C4-2B (cell line): ENCODE measurements around the gene ING5.

Experiments used
- H3K27ac ChIP-seq: fragments of 450-650 bp; 2 replicates; pipeline ENCODE4 v1.5.1; 2017
- ZFX ChIP-seq: fragments of 450-650 bp; IDR thresholded peaks from 2 replicates; pipeline ENCODE4 v1.6.1; 2017
- TF ChIP-seq, protein P1 (sequence below): fragments of 450-650 bp; conservative IDR thresholded peaks from 2 replicates; pipeline ENCODE4 v1.5.1; 2017; ENCODE audit warnings: mild to moderate bottlenecking

The ING5 gene

DNA sequence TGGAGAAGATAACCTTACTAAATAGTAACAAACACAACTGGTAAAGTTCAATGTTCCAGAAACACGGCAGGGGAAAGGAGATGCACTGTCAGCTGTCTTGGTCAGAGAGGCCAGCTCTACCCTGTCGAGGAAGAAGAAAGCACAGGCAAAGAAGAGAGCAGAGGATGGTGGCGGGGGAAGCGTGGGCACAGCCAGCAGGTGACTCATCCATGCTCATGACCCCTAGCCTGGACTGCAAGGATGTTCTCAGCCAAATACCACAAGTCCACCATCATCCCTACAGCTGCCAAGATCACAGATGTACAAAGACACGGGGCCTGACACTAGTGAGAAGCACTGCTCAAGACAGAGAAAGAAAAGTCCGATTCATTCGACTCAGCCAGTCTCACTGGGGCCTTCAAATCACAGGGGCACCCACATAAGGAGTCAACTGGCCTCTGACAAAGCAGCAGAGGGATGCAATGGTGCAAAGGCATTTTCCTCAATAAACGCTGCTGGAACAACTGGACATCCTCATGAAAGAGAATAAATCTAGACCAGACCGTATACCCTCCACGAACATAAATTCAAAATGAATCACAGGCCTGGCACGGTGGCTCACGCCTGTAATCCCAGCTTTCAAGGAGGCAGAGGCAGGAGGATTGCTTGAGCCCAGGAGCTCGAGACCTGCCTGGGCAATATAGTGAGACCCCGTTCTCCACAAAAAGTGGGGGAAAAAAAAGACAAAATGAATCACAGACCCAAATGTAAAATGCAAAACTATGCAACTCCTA is 20.8 kb upstream of the ING5 start:
- no peak for TF ChIP-seq ZFX
- TF ChIP-seq, protein P1, sequence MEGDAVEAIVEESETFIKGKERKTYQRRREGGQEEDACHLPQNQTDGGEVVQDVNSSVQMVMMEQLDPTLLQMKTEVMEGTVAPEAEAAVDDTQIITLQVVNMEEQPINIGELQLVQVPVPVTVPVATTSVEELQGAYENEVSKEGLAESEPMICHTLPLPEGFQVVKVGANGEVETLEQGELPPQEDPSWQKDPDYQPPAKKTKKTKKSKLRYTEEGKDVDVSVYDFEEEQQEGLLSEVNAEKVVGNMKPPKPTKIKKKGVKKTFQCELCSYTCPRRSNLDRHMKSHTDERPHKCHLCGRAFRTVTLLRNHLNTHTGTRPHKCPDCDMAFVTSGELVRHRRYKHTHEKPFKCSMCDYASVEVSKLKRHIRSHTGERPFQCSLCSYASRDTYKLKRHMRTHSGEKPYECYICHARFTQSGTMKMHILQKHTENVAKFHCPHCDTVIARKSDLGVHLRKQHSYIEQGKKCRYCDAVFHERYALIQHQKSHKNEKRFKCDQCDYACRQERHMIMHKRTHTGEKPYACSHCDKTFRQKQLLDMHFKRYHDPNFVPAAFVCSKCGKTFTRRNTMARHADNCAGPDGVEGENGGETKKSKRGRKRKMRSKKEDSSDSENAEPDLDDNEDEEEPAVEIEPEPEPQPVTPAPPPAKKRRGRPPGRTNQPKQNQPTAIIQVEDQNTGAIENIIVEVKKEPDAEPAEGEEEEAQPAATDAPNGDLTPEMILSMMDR: no peak
- no peak overlapping the region for H3K27ac ChIP-seq

DNA sequence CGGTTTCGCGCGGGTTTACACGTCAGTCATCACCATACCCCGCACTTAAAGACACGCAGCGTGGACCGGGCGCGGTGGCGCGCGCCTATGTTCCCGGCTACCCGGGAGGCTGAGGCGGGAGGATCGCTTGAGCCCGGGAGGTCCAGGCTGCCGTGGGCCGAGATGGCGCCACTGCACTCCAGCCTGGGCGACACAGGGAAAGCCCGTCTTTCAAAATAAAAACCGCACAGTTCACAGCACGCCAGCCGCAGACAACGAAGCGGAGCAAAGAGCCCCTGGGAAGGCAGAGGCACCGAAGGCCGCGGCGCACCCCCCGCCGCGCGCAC is 15.6 kb upstream of the ING5 start:
- no peak for TF ChIP-seq ZFX
- TF ChIP-seq, protein P1: no peak
- H3K27ac ChIP-seq: peak overlapping the region; percentile 99

DNA sequence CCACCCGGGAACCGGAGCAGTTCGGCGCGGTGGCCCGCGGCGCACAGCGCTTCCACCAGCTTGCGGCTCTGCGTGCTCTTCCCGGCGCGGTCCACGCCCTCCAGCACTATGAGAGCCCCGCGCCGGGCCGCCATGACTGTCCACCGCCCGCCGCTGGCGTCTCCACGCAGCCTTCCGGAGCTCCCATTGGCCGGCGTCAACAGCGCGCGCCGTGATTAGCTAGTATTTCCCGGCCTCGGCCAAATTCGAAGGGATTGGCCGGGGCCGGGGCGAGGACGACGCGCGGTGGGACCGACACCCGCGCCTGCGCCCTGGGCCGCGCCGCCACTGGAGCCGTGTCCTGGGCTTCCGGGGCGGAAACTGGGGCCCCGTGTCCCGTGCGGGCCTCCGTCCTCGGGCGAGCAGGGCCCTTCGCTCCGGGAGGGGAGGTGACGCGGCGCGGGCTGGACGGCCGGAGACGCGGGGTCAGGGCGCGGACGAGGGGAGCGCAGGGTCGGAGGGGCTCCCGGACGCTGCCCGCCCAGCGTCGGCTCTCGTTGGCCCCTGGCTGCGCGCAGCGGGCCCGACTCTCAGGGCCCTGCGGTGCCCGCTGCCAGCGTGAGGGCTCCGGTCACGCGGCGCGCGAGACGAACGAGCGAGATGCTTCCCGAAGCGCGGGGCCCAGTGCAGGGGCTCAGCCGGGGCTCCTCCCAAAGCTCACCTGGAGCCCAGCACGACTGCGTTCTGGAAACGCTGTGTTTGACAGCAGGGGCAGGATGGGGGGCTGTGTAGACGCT is 15.0 kb upstream of the ING5 start, which contains the start of gene DTYMK:
Gene DTYMK, minus strand, starts transcription at position 166 of the 776 bp plus-strand sequence. Its CDS starts 32 bp downstream, at position 134.
- TF ChIP-seq, protein P1: no peak
- TF ChIP-seq ZFX: peak; percentile 89; the same call in 1 of the 2 replicates
- H3K27ac ChIP-seq: peak within 1 kb of the TSS; percentile 99

DNA sequence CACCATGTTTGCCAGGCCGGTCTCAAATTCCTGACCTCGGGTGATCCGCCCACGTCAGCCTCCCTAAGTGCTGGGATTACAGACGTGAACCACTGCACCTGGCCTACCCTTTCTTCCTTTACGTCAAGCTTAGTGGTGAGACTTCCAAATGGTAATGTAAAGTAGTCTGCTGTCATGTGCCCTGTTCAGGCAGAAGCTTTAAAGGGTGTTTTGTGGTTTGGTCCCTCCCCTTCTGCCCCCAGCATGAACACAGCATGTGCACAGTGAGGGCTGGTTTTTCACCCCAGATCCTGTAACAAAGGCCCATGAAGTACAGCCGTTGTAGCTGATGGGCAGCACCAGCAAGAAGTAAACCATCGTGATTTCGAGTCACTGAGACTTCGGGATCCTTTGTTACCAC is 12.5 kb upstream of the ING5 start:
- no peak overlapping the region for H3K27ac ChIP-seq
- TF ChIP-seq, protein P1: no peak
- no peak for TF ChIP-seq ZFX

DNA sequence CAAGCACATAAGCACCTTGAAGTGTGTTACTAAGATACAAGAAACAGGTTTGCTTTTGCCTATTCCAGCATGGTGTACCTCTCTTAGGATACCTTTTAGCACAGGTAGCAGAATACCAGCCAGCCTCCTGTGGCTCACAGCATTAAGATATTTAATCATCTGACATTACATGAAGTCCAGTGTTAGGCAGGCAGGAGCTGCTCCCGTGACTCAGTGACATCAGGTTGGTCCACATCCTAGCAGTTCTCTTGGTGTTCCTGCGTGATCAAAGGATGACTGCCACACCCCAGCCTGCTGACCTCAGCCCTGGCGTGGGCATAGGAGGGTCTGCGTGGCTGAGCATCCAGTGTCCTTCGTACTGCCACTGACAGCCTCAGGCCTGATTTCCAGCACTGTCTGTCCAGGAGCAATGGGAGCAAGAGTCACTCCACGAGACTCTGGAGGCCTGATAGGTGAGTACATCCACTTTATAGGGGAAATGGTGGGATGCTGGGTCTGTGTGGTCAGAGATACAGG is 11.6 kb upstream of the ING5 start:
- no peak overlapping the region for H3K27ac ChIP-seq
- TF ChIP-seq, protein P1: no peak
- TF ChIP-seq ZFX: no peak

DNA sequence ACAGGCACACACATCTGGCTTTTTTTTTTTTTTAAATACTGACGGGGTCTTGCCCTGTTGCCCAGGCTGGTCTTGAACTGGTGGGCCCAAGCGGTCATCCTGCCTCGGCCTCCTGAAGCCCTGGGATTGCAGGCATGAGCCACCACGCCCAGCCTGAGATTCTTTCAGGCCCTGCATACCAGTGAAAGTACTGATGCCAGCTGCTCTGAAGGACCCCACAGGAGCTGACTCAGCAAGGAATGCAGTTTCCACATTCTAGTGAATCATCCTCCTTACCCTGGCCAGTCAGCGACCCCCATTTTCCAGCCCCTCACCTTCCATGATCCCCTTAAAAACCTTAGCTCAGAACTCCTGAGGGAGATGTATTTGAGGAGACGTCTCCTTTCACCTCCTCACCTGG is 9.4 kb upstream of the ING5 start:
- TF ChIP-seq ZFX: no peak
- TF ChIP-seq, protein P1: no peak
- H3K27ac ChIP-seq: no peak overlapping the region

DNA sequence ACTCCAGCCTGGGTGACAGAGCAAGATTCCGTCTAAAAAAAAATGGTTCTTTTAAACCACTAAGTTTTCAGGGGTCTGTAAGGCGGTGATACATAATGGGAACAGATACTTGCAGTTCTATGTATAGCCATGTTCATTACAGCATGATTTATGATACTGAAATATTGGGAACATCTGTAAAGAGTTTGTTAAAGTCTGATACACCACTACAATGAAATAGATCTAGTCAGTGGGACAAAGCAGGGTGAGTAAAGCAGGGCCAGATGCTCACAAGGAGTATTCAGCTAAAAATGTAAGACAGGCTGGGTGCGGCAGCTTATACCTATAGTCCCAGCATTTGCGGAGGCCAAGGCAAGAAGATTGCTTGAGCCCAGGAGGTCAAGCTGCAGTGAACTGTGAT is 6.2 kb upstream of the ING5 start:
- H3K27ac ChIP-seq: no peak overlapping the region

More for the DNA sequence above, 6.2 kb upstream of the ING5 start:
- no peak for TF ChIP-seq ZFX
- TF ChIP-seq, protein P1: no peak
